Myometrial cell (primary cell): ENCODE results near the gene PRR36. TPM values are rescaled to one million over a fixed set of nuclear protein-coding genes. Genes with fewer than 3 reads are reported as not detected.

ENCODE experiments used
- total RNA-seq: library from RNA; depleted of rRNA; stranded (reverse); fragments of >200 nt; gene quantifications from 2 replicates; pipeline ENCODE4 v1.2.3, GENCODE V29; 2015

Gene PRR36
- total RNA-seq = not detected in 2 replicates

GRCh38 chr19:7874076-7874896 lies at the start of gene PRR36:
TSS of gene PRR36 (minus strand) at chr19:7874390. CDS start at chr19:7873689, 701 bp downstream.

GRCh38 chr19:7919610-7920518 lies 45.7 kb upstream of the PRR36 start, which contains the start of gene SNAPC2:
TSS of gene SNAPC2 (plus strand) at chr19:7920338. CDS start at chr19:7920367, 29 bp downstream.

GRCh38 chr19:7914598-7915045 lies 40.4 kb upstream of the PRR36 start, which contains the start of gene TGFBR3L:
TSS of gene TGFBR3L (plus strand) at chr19:7914830.

GRCh38 chr19:7903244-7904073 lies 29.3 kb upstream of the PRR36 start, which contains the start of gene MAP2K7:
TSS of gene MAP2K7 (plus strand) at chr19:7903877. CDS start at chr19:7903945, 68 bp downstream.

DNA sequence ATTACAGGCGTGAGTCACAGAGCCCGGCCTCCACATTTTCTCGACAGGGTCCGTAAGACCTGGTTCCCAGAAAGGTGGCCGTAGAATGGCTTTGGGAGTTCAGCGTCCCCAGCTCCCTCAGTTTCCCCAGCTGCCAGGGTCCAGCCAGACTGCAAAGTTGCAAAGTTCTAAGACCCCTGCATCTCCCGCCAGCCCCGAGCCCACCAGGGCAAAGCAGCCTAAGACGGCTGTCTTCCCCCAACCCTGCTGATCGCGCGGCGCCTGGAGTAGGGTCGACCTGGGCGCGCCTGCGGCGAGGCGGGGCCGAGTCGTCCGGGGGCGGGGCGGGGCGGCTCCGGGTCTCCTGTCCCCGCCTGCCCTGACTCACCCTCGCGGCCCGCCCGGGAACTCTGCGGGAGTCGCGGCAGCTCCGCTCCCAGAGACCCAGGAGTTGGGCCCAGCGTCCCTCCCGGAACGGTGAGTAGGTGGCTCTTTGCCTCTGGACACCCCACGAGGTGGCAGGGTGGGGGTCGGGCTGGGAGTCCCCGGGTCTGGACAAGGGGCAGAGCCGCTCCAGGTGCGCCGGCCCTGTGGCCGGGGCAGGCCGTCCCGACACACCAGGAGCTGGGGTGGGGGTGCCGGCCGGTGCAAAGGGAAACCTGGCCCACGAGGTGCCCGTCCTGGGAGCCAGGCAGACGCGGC lies 14.1 kb upstream of the PRR36 start, which contains the start of gene LRRC8E:
LRRC8E (plus strand) TSS at position 366 of the 681 bp plus-strand sequence. CDS start 7,094 bp downstream, outside the sequence.

DNA sequence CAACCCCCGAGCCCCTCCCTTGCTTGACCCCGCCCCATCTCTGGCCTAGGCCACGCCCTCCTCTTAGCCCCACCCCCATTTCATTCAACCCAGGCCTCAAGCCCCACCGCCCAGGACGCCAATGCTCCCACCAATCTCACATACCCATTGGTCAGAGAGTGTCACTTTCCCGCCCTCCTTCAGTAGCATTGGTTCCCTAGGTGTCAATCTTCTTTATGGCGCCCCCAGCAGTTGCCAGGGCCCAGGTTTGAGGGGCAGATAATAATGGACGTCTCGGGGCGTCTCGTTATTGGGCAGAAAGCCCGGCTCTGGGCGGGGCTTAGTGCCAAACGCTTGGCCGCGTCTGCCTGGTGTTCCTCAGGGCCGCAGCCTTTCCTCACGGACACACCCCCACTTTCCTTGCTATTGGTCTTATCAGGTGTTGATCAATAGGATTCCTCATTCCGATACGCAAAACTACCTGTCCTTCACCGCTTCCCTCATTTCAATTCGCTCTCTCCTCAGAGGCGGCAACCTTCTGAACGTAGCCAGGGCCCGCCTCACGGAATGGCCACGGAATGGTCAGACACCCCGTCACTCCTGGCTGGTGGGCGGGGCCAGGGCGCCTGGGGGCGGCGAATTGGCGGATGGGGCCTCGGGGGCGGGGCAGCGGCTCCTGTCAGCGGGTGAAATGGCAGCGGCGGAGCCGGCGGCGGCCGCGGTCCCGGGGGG lies 44.5 kb downstream of the PRR36 start, which contains the start of gene EVI5L:
EVI5L (plus strand) TSS at position 658 of the 711 bp plus-strand sequence. CDS start 16,325 bp downstream, outside the sequence.

Other genes starting within 250 kb of the PRR36 start
- 42.2 and 45.3 TPM in 2 replicates for gene XAB2, start 244.8 kb downstream of the PRR36 start, total RNA-seq
- 4.9 and 7.4 TPM in 2 replicates for gene PET100, start 244.6 kb downstream of the PRR36 start, total RNA-seq
- gene PCP2, start 240.7 kb downstream of the PRR36 start, total RNA-seq = not detected in 2 replicates
- 12.1 and 22.8 TPM in 2 replicates for gene STXBP2, start 237.3 kb downstream of the PRR36 start, total RNA-seq
- not detected in 2 replicates for gene RETN, start 205.3 kb downstream of the PRR36 start, total RNA-seq
- gene MCEMP1, start 197.3 kb downstream of the PRR36 start, total RNA-seq = not detected in 2 replicates
- gene TRAPPC5, start 193.6 kb downstream of the PRR36 start, total RNA-seq = 86.2 and 107 TPM in 2 replicates
- gene FCER2, start 172.3 kb downstream of the PRR36 start, total RNA-seq = not detected in 2 replicates
- gene CLEC4G, start 142.3 kb downstream of the PRR36 start, total RNA-seq = not detected in 2 replicates
- gene CD209, start 126.9 kb downstream of the PRR36 start, total RNA-seq = not detected in 2 replicates
- gene CLEC4M, start 111.1 kb downstream of the PRR36 start, total RNA-seq = not detected in 2 replicates
- gene EVI5L, start 44.2 kb downstream of the PRR36 start, total RNA-seq = 25.5 and 44.4 TPM in 2 replicates
- 7.2 and 8.5 TPM in 2 replicates for gene LRRC8E, start 14.1 kb upstream of the PRR36 start, total RNA-seq
- gene MAP2K7, start 29.5 kb upstream of the PRR36 start, total RNA-seq = 8.4 and 9.6 TPM in 2 replicates
- gene TGFBR3L, start 40.4 kb upstream of the PRR36 start, total RNA-seq = 25.4 TPM in 1 of 2 replicates, not detected in the other
- 60.5 and 80.3 TPM in 2 replicates for gene SNAPC2, start 45.9 kb upstream of the PRR36 start, total RNA-seq
- 2.9 and 4.3 TPM in 2 replicates for gene CTXN1, start 51.7 kb upstream of the PRR36 start, total RNA-seq
- 67.7 and 89.3 TPM in 2 replicates for gene TIMM44, start 69.3 kb upstream of the PRR36 start, total RNA-seq
- 45.7 and 48.4 TPM in 2 replicates for gene ELAVL1, start 131.3 kb upstream of the PRR36 start, total RNA-seq
- gene CCL25, start 178.4 kb upstream of the PRR36 start, total RNA-seq = not detected in 2 replicates